Measurements from ENCODE around the gene IFNAR2.
A peak's percentile ranks its signal among the peaks of the same experiment; 100 is the strongest.

DNA sequence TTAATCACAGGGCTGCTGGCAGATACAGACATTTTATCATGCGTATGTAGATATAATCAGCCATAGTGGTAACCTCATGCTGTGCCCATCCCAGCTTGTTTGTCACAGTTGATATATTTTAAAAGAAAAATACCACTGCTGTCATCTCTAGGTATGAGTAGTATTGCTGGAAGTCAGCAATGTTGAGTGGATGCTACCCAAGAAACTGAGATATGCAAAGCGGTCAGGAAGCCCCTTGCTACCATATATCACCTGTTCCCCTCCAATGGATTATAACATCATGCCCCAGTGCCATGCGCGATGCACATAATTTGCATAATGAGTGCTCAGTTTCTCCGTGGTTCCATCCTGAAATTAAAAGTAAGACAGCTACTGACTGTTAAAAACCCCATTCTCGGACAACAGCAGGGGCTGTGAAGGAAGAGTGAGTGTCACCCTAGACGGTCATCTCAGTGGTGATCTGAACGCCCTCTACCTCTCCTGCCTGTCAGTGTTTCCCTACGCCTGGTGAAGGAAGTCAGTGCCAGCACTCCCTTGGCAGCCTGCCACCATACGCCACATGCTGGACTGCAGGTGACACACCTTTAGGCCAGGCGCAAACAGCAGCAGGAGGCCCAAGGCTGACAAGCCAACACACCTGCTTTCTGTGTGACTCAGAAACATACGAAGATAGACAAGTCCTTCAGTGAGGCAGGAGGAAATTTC, 39.2 kb downstream of the IFNAR2 start:
- TF ChIP-seq, protein P1, sequence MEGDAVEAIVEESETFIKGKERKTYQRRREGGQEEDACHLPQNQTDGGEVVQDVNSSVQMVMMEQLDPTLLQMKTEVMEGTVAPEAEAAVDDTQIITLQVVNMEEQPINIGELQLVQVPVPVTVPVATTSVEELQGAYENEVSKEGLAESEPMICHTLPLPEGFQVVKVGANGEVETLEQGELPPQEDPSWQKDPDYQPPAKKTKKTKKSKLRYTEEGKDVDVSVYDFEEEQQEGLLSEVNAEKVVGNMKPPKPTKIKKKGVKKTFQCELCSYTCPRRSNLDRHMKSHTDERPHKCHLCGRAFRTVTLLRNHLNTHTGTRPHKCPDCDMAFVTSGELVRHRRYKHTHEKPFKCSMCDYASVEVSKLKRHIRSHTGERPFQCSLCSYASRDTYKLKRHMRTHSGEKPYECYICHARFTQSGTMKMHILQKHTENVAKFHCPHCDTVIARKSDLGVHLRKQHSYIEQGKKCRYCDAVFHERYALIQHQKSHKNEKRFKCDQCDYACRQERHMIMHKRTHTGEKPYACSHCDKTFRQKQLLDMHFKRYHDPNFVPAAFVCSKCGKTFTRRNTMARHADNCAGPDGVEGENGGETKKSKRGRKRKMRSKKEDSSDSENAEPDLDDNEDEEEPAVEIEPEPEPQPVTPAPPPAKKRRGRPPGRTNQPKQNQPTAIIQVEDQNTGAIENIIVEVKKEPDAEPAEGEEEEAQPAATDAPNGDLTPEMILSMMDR (IDR thresholded peaks at IDR 0.05; ENCODE audit: low read depth, low read length), result peak; percentile 8; the same call in 1 of the 2 replicates
- no peak for TF ChIP-seq EZH2phosphoT487 (IDR thresholded peaks at IDR 0.05; ENCODE audit: low read depth)

All from OCI-LY3 (cell line).